GM20431 (cell line): Measurements from ENCODE around the gene NCK2.

Experiments used
- in situ Hi-C: fragments of 300-500 bp; cut with MseI, MboI; formaldehyde crosslinking; loops from one replicate; pipeline ENCODE4 v1.15.0; 2020; ENCODE audit warnings: low sequenced_read_pairs; ENCODE audit not compliant: unreplicated experiment

Gene NCK2

DNA sequence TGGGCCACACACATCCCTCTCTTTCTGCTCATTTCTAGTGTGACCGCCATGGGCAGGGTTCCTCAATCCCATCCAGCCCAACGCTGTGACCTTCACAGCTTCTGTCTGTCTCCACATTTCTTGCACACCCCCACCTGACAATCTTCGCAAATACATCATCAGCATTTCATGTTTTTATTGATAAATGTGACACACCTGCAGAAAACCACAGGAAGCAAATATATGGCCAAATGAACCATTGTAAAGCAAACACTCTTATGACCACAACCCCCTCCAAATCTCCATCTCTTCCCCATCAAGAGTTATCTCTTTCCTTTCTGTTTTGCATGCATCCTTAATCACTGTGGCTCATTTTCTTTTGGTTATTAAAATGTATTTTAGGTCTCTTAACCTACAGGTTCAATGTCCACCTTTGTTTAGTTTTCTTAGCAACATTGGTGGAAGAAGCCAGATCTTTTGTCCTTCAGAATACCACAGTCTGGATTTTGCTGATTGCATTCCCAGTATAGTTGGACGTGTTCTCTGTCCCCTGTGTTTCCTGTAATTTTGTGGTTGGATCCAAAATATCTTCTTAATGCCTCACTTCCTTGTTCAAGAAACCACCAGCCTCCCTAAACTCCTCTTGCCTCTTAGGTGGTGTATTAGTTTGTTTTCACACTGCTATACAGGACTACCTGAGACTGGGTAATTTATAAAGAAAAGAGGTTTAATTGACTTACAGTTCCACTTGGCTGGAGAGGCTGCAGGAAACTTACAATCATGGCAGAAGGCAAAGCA, 9.8 kb upstream of the NCK2 start:
- in situ Hi-C loops: no loop called here

- in situ Hi-C loops: no loop called here
Observed at GRCh38 chr2:105736145-105736544, 8.6 kb upstream of the NCK2 start.

GRCh38 chr2:105737980-105738657, 6.6 kb upstream of the NCK2 start:
- in situ Hi-C loops: no loop called here

DNA sequence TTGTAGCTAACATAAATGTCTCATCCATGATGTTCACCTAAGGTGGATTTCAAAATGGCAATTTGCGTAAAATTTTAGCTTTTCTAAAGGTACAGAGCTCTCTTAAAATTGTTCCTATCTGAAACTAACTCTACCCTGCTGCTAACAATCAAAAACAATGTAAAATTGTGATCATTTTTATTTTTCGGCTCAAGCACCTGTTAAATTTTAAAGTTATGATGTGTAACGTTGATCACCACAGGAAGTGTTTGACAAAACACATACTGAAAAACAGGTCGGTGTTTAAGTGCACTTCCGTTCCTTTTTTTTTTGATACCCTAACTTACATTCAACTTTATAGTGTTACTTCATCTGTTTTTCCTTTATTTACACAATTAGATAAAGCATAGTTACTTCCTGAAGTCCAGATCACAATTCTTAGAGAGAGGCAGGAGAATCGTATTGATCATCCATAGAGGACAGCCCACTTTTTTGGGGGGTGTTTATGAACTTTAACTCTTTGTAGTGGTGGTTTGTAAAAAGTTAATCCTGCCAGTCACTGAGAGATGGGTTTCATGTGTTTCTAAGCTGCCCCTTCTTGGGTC, 6.0 kb upstream of the NCK2 start:
- in situ Hi-C loops: no loop called here

- in situ Hi-C loops: no loop called here
Observed at GRCh38 chr2:105739426-105739825, 5.3 kb upstream of the NCK2 start.

GRCh38 chr2:105739944-105740530, 4.7 kb upstream of the NCK2 start:
- in situ Hi-C loops: no loop called here

- in situ Hi-C loops: no loop called here
Observed at GRCh38 chr2:105741174-105741573, 3.5 kb upstream of the NCK2 start.

DNA sequence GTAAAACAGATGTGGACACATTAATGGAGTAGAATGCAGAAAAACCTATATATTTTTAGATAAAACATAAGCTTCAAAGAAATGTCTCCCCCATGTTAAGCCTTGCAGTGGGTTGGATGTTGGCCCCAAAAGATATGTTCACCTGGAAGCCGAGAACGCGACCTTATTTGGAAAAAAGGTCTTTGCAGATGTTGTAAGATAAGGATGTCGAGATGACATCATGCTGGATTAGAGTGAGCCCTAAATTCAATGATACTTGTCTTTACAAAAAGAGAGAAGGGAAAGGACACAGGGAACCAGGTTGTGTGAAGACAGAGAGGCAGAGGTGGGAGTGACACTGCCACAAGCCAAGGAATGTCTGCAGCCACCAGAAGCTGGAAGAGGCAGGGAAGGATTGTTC, 3.1 kb upstream of the NCK2 start:
- in situ Hi-C loops: no loop called here

GRCh38 chr2:105744091-105744908, 412 bp upstream of the NCK2 start:
- in situ Hi-C loops: no loop called here

GRCh38 chr2:105746177-105747080, 1.7 kb downstream of the NCK2 start:
- in situ Hi-C loops: no loop called here

DNA sequence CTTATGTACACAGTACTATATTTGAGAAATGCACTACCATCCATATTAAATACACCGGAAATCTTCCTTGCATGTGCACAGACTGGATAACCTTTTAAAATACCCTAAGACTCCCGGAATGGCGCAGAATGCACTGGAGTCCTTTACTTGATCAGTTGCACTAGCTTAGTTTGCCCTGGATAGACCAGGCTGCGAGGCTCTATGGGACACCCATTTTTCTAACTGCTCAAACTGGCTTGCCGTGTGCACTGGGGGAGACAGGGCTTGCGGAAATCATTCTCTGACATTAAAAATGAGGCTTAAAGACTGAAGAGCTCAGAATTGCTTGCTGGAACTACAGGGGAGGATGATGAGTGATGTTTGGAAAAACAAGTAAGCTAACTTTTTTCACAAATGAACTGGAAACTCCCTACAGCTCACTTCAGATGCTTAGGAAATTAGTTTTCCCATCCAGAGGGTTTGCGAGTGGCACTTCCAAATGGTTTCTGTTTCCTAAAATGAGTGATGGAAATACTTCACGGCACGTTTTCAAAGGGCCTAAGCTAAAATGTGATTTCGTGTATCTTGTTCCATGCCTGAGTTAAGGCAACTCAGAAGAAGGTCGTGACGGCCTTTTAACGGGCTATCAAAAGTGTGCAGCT, 2.7 kb downstream of the NCK2 start:
- in situ Hi-C loops: no loop called here

DNA sequence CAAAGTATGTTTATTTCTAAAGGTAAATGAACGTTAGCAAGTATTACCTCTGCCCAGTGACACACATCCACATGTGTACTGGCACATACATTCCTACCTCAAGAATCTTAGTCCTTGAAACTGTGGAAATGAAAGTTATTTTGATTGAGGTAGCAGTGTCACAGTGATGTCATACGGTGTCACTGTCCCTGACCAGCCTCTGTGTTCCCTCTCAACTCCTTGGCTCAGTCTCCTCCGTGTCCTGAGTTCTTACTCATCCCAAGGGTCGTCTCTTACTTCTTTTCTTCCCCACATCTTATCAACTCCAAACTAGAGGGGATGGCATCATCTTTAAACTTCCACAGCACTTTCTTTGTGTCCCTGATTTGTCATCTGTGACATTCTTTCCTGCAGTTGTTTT, 3.3 kb downstream of the NCK2 start:
- in situ Hi-C loops: no loop called here

GRCh38 chr2:105748566-105748965, 3.9 kb downstream of the NCK2 start:
- in situ Hi-C loops: no loop called here

DNA sequence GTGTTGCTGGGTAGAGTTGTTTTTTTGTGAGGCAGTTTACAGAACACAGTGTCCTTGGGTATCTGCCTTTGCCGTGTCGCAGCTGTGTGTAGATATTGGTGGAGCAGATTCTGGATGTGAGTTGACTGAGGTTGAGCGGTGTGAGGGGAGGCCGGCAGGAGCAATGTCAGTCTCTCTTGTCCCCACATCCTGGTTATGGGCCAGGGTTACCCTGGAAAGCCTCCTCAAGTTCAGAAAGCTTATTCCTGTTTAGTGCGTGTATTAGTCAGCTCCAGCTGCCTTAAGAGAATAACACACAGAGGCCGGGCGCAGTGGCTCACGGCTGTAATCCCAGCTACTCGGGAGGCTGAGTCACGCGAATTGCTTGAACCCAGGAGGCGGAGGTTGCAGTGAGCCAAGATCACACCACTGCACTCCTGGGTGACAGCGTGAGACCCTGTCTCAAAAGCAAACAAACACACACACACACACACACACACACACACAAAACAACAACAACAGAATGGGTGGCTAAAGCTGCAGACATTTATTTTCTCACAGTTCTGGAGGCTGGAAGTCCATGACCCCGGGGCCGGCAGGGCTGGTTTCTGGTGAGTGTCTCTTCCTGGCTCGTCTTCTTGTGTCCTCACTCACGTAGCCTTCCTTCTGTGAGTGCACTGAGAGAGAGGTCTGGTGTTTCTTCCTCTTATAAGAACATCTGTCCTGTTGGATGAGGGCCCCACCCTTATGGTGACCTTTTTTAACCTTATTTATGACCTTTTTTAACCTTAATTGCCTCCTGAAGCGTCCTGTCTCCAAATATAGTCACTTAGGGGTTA, 5.1 kb downstream of the NCK2 start:
- in situ Hi-C loops: no loop called here

- in situ Hi-C loops: no loop called here
Observed at GRCh38 chr2:105750735-105751134, 6.0 kb downstream of the NCK2 start.

GRCh38 chr2:105751272-105751671, 6.6 kb downstream of the NCK2 start:
- in situ Hi-C loops: no loop called here

- in situ Hi-C loops: no loop called here
Observed at GRCh38 chr2:105752691-105753358, 8.1 kb downstream of the NCK2 start.
